ENCODE results near the gene STMP1.
"Not testable (repeated sequence)": the region's sequence is repeated elsewhere in the genome, so short reads cannot be mapped to it uniquely, and the experiment has no call there.

Gene STMP1

DNA sequence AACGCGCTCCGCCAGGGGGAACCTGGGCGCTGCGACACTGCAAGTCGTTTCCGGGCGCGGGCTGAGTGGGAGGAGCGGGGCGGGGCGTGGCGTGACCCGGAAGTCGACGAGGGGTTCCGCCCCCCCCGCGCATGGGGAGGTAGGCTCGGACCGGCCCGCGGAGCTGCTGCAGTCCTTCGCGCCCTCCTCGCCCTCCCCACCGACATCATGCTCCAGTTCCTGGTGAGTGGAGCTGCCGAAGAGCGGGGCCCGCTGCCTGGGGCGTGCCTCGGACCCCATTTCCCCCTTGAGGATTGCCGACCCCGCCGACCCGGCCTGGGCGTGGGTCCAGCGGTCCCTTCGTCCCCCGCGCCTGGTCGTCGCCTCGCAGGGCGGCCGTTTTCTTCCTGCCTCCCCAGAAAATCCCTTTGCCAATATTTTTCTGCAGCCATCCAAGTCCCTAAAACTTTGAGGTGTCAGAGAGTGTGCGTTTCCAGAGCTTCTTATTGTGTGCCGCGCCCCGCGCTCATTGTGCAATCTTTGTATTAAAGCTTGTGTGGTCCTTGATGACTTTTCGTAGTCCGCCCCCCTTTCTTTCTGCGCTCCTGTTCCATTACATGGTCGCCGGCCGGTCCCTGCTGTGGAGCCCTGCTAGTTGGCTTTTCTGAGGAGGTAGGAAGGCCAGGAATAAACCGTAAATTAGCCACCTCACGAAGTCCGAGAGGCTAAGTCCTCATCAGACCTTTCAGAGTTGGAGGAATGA, at the start of gene STMP1:
STMP1 (plus strand) TSS at position 142 of the 742 bp plus-strand sequence.
- DNase-seq (ENCODE audit: low spot score): peak; percentile 94

DNA sequence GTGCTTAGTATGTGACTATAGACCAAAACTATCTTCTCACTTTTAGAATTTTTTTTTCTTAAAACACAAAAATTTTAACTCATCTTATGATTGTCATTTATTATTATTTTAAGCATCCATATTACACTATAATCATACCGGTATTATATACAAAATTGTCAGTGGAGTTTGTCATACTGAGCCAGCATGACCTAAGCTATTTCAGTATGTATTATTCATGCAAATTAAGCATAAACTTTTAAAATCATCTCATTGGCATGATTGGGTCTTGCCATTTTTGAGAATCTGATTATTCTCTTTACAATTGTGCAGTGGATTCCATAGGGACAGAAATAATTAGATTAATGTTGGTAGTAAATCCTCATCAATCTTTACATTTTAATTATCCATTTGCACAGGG, 46.2 kb upstream of the STMP1 start:
- no peak for DNase-seq (ENCODE audit: low spot score)

DNA sequence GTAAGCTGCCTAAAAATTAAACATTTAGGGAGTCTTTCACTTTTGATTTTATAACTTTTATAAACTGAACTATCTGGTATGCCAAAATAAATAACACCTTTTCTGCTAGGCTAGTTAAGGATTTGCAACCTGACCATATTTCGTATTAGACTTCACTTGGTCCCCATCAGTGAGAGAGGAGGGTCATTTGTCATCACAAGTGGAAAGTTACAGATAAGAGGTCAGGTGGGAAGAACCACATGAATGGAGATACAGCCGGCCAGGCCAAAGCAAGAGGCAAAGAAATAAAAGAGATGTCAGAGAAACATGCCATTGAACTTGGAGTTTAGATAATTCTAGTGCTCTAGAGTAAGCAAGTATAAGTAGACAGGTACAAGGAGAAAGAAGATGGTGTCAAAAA, 44.5 kb upstream of the STMP1 start:
- no peak for DNase-seq (ENCODE audit: low spot score)

DNA sequence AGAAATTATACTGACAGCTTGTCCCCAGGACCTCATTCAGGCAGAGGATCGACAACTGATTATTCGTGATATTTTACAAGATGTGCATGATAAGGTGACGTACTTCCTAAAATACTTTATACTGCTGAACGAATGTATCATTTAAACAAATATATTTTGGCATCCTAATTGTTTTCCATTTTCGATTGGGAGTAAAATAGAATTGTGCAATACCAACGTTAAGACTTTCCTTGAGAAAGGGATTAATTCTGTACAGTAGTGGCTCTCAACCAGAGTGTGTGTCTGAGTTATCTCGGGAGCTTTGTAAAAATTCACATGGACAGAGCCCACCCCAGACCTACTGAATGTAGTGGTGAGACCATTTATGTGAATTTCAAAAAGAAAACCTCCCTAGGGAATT, 43.8 kb upstream of the STMP1 start:
- no peak for DNase-seq (ENCODE audit: low spot score)

DNA sequence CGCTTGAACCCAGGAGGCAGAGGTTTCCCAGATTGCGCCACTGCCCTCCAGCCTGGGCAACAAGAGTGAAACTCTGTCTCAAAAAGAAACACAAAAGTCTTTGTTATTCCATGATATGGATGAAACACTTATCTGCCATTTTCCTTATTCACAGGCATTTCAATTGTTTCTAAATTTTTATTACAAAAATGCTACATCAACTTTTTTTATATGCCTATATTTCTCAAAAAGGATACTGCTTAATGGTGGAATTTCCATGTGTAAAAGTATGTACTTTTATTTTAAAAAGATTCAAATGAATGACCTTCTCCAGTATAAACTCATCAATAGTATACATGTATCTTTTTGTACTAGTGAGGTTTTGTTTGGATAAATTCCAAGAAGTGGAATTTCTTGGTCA, 41.9 kb upstream of the STMP1 start:
- no peak for DNase-seq (ENCODE audit: low spot score)

DNA sequence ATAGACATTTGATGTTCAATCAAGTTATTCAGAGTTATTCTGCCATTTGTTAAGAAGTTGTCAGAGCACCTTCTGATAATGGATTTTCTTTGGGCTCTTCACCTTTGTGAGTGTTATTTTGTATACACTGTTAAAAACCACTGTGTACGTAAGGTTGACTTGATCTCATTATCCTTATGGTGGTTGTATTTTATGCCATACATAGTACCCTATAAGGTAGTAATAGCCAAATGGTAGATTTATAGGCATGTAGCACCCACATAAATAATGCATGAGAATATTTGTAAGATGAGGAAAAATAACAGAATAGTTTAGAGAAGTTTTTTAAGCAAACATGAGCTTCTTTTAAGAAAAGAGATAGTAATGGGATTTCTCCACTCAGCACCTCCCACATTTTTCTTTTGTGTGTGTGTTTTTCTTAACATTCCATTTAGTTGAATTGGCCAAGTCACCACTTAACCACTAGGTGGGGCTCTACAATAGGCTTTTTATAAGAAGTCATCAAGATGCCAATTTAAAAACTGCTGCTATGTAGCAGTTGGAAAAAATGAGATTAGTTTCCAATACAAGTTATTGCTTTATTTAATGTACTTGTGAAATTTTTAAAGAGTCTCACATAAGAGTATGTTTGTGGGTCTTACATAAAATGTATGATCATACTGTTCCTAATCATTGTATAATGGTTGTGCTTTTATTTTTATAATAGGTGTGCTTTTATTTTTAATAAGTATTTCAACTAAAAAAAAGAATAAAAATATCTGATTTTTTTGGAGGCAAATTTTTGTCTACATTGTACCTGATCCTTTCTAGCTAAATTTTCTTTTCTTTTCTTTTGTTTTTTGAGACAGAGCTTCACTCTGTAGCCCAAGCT, 41.1 kb upstream of the STMP1 start:
- DNase-seq (ENCODE audit: low spot score): peak; percentile 48

DNA sequence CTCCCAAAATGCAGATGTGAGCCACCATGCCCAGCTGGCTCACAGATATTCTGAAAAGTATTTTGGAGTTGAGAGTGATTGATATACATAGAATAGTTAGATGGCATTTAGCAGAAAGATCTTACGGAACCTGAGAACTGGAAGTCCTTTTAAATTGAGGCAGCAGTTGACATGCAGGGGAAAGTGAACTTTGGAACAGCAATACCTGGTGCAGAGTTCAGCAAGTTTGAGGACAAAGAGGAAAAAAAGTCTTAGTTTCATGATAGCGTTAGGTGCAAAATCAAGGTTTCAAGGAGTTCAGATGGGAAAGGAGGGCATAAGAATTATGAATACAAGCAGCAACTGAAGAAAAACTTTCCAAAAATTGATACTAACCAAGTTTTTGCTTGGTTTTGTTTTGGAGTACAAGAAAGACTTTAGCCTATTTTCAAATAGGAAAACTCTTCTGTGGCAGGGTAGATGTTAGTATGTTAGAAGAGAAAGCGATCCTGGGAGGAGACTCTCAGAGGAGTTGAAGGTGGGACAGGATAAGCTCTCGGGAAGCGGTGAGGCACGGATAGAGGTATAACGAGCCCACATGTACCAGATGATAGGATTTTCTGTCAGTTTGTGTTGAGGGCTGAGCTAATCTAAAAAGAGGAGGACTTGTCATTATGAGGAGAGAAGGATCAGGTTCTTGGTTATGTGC, 28.0 kb upstream of the STMP1 start:
- no peak for DNase-seq (ENCODE audit: low spot score)

DNA sequence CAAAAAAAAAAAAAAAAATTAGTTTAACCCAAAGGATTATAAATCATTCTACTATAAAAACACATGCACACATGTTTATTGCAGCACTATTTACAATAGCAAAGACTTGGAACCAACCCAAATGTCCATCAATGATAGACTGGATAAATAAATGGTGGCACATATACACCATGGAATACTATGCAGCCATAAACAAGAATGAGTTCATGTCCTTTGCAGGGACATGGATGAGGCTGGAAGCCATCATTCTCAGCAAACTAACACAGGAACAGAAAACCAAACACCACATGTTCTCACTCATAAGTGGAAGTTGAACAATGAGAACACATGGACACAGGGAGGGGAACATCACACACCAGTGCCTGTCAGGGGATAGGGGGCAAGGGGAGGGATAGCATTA, 22.6 kb upstream of the STMP1 start:
- DNase-seq (ENCODE audit: low spot score): not testable (repeated sequence)

DNA sequence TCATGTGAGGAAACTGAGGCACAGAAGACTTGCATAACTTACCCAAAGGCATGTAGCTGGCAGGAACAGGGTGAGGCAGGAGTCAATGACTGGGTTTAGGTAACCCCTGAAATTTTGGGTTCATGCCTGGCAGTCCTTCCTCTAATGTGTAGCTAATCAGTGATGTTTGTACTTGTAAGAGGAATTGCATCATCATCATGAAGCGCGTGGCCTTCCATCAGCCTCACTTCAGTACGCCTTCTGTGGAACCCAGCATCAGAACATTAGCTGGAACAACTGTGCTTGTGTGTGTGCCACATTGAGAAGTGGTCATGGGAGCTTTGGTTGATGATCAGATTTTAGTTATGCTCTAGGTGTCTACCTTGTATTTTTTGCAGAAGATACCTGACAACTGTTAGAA, 18.2 kb upstream of the STMP1 start:
- no peak for DNase-seq (ENCODE audit: low spot score)

DNA sequence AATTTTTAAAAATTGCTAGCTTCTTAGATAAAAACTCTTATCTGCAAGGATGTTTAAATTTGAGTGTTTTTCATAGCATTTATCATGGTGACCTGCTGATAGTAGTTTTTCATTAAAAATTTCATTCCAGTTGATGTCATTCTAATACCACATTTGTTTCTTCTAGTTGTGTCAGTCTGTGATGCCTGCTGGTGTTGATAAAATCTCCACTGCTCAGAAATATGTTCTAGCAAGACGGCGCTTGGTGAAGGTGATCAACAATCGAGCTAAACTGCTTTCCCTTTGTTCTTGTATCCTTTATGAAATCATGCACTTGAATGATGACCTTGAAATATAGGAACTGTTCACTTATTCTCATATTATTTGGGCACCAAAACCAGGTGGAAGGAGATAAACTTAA, 17.6 kb upstream of the STMP1 start:
- DNase-seq (ENCODE audit: low spot score): no peak

DNA sequence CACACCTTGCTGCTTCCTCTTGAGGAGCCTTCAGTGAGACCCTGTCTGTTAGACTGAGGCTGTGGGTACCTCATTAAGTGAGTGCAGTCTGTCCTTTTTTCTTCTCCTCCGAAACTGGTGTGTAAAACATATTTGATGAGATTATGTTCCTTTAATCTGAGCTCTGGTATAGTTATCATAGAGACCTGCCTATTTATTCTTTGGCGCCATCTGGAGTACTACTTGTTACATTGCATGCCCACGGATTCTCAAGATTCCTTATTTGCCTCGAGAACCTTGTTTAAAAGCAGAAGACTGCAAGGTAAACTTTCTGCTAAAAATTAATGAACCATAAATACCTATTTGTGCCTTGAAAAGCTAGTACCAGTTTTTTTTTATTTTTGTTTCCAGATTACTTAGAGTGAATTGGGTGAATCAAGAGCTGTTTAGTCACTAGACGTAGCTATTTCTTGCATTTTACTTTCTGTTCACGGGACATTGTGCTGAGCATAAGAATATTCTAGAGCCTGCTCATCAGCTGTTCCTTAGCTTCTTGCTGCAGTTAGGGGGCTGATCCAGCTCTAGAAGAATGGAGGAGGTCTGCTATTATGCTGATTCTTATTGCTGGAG, 16.9 kb upstream of the STMP1 start:
- peak; percentile 47 for DNase-seq (ENCODE audit: low spot score)

DNA sequence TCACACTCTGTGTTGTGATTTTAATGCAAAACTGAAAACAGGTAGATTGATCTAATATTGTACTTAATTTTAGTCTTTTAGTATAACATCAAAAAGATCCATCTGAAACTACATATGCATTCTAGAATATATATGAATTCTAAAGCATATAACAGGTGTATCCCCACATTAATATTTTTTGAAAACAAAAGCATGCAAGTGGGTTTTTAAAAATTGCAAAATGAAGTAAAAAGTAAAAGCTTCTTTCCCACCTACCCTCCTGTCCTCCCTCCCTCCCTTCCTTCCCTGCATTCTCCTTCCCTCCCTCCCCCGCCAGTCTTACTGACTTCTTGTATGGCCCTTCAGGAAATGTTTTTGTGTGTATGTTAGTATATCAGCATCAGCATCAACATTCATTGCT, 14.6 kb upstream of the STMP1 start:
- DNase-seq (ENCODE audit: low spot score): no peak

DNA sequence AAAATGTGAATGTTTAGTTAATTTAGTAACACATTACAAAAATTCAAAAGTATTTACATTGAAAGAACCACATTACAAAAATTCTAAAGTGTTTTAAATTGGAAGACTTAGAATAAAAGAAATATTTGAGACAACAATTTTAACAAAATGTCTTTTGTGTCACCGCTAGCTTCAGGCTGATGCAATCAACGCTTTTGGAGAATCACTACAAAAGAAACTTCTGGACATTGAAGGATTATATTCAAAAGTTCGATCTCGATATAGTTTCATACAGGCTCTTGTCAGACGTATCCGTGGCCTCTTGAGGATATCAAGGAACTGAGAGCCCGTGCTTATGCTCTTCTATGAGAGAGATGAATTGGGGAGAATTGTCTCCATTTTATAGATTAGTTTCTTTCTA, 14.1 kb upstream of the STMP1 start:
- no peak for DNase-seq (ENCODE audit: low spot score)

DNA sequence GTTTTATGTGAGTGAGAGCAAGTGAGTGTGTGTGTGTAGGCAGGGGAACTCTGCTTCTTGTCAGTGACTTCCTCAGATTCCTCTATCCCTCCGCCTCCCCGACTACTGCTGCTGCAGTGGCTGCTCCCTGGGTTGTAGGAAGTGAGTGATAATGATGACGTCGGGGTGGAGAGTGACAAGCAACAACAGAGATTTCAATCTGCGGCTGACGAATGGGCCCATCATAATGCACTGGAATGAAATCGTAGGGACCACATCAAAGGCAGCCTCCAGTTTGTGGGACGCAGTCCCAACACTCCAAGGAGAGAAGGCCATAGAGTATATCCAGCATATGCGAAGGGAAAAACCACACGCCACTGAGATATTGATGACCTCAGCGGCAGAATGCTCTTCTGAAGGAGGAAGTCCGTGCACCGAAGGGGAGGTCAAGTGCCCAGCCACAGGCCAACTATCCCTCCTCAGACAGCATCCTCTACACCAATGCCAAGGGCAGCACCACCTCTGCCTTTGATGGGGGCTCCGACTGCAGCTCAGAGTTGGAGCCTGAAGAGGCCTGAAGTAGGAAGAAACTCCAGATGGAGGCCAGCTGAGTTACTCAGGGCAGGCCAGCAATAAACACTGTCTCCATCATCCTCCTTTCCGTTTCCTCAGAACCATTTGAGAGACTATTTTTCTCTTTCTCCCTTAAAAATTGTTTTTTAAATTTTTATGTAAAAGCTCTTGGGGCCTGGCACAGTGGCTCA, 11.3 kb upstream of the STMP1 start:
- no peak for DNase-seq (ENCODE audit: low spot score)

DNA sequence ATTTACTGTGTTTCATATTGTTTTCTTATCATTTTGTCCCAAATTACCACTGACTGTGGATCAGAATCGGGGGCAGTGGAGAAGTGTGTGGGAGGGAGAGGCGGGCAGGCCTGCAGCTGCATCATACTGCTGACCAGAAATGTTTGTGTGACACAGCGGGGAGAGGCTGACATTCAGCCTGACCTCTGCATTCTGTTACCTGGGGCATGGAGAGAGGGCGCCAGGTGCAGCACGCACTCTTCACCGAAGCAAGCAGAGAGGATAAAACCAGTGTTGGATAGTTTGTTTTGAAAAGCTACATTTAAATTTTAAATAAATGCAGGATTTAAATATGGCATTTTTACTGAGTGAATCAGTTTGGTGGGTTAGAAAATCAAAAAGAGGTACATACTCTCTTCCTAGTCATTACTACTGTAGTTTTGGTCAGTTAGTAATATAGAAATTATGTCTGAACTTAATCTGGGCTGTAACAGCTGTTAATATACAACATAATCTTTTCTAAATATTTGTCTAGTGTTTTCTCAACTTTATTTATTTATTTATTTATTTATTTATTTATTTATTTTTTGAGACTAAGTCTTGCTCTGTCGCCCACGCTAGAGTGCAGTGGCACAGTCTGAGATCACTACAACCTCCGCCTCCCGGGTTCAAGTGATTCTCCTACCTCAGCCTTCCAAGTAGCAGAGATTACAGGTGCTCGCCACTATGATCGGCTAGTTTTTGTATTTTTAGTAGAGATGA, 8.8 kb upstream of the STMP1 start:
- no peak for DNase-seq (ENCODE audit: low spot score)

DNA sequence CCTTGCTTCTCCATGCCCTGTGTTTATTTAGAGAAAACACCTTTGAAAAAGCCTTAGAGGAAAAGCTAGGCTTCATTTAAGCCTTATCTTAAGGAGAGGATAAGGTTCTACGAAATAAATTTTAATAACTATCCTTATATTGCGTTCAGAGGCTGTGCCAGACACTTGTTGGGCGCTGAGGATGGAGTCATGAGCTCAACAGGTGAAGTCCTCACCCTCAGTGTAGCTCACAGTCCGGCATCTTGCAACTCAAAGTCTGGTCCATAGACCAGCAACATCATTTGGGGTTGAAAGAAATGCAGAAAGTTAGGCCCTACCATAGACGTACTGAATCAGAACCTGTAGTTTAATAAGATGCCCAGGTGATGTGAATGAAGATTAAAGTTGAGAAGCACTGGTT, 3.8 kb upstream of the STMP1 start:
- no peak for DNase-seq (ENCODE audit: low spot score)

DNA sequence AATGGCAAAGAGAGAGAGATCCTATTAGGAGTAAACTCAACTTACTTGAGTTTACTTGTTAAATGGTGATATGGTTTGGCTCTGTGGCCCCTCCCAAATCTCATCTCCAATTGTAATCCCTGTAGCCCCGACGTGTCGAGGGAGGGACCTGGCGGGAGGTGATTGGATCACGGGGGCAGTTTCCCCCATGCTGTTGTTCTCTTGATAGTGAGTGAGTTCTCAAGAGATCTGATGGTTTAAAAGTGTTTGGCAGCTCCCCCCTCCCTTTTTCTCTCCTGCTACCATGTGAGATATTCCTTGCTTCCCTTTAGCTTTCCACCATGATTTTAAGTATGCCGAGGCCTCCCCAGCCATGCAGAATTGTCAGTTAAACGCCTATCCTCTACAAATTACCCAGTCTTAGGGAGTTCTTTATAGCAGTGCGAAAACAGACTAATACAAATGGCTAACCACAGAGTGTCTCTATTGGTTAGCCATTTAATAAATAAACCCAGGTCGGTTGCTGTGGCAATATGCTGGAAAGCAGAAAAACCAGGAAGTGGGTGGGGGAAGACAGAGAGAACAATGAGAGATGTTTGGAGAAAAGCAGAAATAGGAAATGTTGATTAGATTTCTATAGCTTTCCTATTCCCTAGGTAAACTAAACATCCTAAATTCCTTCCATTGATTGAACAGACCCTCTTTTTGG, 3.0 kb upstream of the STMP1 start:
- DNase-seq (ENCODE audit: low spot score): no peak

DNA sequence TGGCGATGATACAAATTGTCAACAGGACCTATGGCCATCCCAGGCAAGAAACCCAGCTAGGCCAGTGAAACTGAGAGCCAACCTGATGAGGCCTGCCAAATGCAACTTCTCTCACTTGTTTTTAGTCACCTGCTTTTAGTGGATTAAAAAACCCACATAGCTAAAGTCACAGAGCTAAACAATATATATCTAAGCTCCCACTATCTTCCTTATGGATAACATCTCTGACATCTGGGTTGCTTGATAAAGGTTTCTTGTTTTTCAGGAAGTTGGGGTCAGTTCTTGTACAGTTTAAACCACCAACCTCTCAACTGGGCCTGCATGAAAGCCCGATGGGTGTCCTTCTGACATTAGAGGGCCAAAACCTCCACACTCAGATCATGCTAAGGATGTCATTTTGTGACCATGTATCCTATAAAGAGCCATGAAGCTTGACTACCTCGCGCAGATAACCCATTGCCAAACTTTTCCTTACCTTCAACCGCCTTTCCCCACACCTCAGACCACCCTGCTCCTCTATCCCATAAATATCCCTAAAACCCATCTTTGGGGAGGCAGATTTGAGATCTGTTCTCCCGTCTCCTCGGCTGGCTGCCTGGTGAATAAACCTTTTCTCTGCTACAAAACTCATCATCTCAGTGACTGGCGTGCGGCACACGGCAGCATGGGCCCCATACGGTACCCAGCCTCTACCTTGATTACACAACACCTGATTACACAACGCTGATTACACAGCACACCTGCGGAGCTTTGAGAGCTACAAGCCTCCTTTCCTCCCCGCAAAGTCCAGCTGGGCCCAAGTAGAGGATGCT, 797 bp upstream of the STMP1 start:
- peak; percentile 6 for DNase-seq (ENCODE audit: low spot score)

DNA sequence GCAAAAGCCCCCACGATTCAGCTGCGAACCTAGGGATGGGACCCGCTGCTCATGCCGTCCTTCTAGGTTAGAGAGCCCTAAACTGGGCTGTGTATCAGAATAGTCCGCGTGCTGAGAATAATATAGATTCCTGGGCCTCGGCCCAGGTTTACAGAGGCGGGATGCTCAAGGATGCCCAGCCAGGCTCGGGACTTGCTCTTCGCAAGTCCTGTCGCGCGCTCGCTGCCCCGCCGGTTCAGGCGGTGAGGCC, 266 bp upstream of the STMP1 start:
- DNase-seq (ENCODE audit: low spot score): no peak

DNA sequence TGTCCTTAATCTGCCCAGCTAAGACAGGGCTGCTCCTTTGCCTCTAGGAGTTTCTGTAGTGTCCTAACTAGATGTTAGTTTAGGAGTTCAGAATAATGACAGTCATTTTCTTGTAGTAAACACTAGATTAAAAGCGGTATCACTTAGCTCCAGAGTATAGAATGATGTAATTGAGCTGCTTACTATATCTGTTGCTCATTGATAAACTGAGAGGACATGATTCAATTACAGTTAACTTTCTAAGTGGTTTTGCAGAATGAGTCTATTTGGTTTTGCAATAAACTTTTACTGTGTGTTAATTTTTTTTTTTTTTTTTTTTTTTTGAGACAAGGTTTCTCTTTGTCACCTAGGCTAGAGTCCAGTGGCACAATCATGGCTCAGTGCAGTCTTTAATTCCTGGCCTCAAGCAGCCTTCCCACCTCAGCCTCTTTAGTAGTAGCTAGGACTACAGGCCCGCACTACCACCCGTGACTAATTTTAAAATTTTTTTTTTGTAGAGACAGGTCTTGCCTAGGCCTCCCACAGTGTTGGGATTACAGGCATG, 1.8 kb downstream of the STMP1 start:
- no peak for DNase-seq (ENCODE audit: low spot score)
